Measurements from ENCODE around the gene PITPNC1.
"Not testable (repeated sequence)": the region's sequence is repeated elsewhere in the genome, so short reads cannot be mapped to it uniquely, and the experiment has no call there.

The PITPNC1 gene

DNA sequence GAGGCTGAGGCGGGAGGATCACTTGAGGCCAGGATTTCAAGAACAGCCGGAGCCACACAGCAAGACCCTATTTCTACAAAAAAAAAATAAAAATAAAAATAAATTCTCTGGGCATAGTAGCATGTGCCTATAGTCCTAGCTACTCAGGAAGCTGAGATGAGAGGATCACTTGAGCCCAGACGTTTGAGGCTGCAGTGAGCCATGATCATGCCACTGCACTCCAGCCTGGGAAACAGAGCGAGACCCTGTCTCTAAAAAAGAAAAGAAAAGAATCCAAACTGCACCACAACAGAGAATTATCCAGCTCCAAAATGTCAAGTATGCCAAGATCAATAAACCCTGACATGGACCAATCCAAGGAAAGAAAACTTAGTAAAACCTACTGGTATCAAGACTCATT is 261.8 kb downstream of the PITPNC1 start:
- in situ Hi-C loops (cut with MboI; ENCODE audit: low pct_unique_long_range_greater_than_20kb, low sequenced_read_pairs, unreplicated experiment): no loop called here
- TF ChIP-seq, protein P1, sequence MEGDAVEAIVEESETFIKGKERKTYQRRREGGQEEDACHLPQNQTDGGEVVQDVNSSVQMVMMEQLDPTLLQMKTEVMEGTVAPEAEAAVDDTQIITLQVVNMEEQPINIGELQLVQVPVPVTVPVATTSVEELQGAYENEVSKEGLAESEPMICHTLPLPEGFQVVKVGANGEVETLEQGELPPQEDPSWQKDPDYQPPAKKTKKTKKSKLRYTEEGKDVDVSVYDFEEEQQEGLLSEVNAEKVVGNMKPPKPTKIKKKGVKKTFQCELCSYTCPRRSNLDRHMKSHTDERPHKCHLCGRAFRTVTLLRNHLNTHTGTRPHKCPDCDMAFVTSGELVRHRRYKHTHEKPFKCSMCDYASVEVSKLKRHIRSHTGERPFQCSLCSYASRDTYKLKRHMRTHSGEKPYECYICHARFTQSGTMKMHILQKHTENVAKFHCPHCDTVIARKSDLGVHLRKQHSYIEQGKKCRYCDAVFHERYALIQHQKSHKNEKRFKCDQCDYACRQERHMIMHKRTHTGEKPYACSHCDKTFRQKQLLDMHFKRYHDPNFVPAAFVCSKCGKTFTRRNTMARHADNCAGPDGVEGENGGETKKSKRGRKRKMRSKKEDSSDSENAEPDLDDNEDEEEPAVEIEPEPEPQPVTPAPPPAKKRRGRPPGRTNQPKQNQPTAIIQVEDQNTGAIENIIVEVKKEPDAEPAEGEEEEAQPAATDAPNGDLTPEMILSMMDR (IDR thresholded peaks at IDR 0.05; ENCODE audit: extremely low read depth, insufficient read depth, missing control alignments): no peak
- DNase-seq (ENCODE audit: low spot score): no peak

DNA sequence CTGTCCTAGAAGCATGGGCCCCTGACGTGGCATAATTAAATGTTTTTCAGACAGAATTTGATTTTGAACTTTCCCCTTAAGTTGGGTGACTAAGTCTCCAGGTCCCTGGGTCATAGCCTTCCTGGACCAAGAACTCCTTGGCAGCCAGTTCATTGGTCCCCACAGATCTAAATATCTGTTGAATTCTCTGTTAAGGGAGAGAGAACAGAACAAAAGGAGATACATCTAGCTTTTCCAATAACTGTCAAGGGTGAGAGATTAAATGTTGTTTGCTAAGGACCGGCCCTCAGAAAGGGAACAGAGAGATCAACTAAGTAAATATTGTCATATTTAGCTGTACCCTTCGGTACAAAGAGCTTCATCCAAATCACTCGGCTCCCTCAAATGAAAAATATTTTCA is 262.5 kb downstream of the PITPNC1 start:
- in situ Hi-C loops (cut with MboI; ENCODE audit: low pct_unique_long_range_greater_than_20kb, low sequenced_read_pairs, unreplicated experiment): no loop called here
- DNase-seq (ENCODE audit: low spot score): no peak
- TF ChIP-seq, protein P1 (IDR thresholded peaks at IDR 0.05; ENCODE audit: extremely low read depth, insufficient read depth, missing control alignments): no peak

DNA sequence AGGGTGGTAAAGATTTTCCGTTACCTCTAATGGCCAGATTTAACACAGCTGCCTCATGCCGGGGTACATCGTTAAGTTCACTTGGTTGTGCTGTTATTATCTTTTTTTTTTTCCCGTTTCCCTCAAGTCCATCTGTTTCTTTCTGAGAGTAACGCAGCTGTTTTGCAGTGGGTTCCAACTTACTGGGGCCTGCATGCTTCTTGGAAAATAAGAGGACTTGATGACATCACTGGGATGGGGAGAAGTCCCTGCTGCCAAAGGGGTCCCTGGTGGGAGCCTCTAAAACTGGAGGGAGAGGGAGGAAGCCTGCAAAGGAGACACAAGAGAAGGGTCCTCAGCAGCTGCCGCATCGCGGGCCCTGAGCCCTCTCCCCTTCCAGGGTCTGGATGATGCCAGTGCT is 262.9 kb downstream of the PITPNC1 start:
- in situ Hi-C loops (cut with MboI; ENCODE audit: low pct_unique_long_range_greater_than_20kb, low sequenced_read_pairs, unreplicated experiment): no loop called here
- TF ChIP-seq, protein P1 (IDR thresholded peaks at IDR 0.05; ENCODE audit: extremely low read depth, insufficient read depth, missing control alignments): no peak
- no peak for DNase-seq (ENCODE audit: low spot score)

DNA sequence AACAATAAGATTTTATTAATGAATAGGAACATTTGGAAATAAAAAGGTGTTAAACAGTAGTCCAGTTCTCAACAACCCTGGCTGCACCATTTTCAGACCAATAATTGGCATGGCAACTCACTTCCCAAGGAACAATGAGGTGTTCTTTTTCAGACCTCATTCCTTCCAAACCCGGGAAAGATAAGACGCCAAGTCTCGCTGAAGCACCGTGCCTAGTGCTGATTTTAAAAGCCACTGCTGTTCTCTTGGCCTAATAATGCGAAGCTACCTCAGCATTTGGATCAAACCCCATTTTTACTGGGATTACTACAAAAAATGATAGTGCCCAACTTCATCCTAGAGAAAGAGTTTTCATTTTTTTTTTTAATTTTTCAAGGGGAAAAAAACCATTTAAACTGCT is 265.4 kb downstream of the PITPNC1 start:
- in situ Hi-C loops (cut with MboI; ENCODE audit: low pct_unique_long_range_greater_than_20kb, low sequenced_read_pairs, unreplicated experiment): no loop called here
- TF ChIP-seq, protein P1 (IDR thresholded peaks at IDR 0.05; ENCODE audit: extremely low read depth, insufficient read depth, missing control alignments): no peak

DNA sequence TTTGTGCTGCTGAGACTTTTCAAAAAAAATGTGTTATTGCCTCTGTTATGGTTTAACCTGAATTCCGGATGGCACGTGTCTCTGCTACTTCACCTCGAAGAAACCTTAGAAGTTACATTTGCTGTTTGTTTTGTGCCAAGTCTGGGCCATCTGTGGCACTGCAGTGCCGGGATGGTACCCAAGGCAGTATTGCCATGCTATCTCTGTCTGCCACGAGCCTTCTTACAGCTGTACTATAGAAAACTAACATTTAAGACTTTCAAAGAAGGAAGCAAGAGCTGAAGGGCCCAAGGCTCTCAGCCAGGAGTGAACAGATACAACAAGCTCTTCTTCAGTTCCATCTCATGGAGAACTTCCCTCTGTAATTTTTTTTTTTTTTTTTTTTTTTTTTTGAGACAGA is 267.0 kb downstream of the PITPNC1 start:
- in situ Hi-C loops (cut with MboI; ENCODE audit: low pct_unique_long_range_greater_than_20kb, low sequenced_read_pairs, unreplicated experiment): no loop called here

More for the DNA sequence above, 265.4 kb downstream of the PITPNC1 start:
- no peak for DNase-seq (ENCODE audit: low spot score)

DNA sequence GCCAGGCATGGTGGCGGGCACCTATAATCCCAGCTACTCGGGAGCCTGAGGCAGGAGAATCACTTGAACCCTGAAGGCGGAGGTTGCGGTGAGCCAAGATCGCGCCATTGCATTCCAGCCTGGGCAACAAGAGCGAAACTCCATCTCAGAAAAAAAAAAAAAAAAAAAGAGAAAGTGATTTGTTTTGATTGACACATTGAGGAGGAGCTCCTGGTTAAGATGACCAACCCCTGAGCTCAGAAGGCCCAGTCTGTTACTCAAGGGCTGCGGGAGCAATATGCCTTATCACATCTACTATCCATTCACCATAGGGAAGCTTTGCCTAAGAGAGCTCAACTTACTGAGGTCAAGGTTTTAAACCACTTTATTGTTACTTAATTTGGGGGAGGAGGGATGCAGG is 268.1 kb downstream of the PITPNC1 start:
- in situ Hi-C loops (cut with MboI; ENCODE audit: low pct_unique_long_range_greater_than_20kb, low sequenced_read_pairs, unreplicated experiment); DNase-seq (ENCODE audit: low spot score): not testable (repeated sequence)

More for the DNA sequence above, 267.0 kb downstream of the PITPNC1 start:
- DNase-seq (ENCODE audit: low spot score): no peak
- TF ChIP-seq, protein P1 (IDR thresholded peaks at IDR 0.05; ENCODE audit: extremely low read depth, insufficient read depth, missing control alignments): no peak

DNA sequence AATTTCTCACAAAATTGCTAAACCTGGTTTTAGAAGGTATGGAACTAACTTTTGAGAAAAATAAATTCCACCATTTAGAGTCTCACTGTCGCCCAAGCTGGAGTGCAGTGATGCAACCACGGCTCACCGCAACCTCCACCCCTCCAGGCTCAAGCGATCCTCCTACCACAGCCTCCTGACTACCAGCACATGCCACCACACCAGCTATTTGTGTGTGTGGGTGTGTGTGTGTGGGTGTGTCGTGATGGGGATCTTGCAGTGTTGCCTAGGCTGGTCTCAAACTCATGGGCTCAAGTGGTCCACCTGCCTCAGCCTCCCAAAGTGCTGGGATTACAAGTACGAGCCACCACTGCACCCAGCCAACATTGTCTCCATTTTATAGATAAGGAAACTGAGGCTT is 269.4 kb downstream of the PITPNC1 start:
- in situ Hi-C loops (cut with MboI; ENCODE audit: low pct_unique_long_range_greater_than_20kb, low sequenced_read_pairs, unreplicated experiment): no loop called here
- DNase-seq (ENCODE audit: low spot score): no peak
- TF ChIP-seq, protein P1 (IDR thresholded peaks at IDR 0.05; ENCODE audit: extremely low read depth, insufficient read depth, missing control alignments): no peak
